SK-MEL-5 (cell line): Measurements from ENCODE around the gene BPIFA2. TPM values are rescaled to one million over a fixed set of nuclear protein-coding genes. Genes with fewer than 3 reads are reported as not detected.

Source experiments
- total RNA-seq: library from RNA; depleted of rRNA; stranded (reverse); fragments of >200 nt; shearing (Covaris generic); gene quantifications from 2 replicates; pipeline ENCODE4 v1.2.3, GENCODE V29; 2014; rRNA removed

The BPIFA2 gene
- total RNA-seq, 1 experiment from 2014 or later, result not detected

Other genes with a start within 250 kb of the BPIFA2 start
- gene SUN5, start 163.7 kb upstream of the BPIFA2 start, total RNA-seq, result not detected in 2 replicates
- gene BPIFB2, start 160.5 kb upstream of the BPIFA2 start, total RNA-seq, result not detected in 2 replicates
- not detected in 2 replicates for gene BPIFB6, start 136.5 kb upstream of the BPIFA2 start, total RNA-seq
- not detected in 2 replicates for gene BPIFB3, start 114.3 kb upstream of the BPIFA2 start, total RNA-seq
- not detected in 2 replicates for gene BPIFB4, start 88.5 kb upstream of the BPIFA2 start, total RNA-seq
- not detected in 2 replicates for gene BPIFA3, start 49.2 kb downstream of the BPIFA2 start, total RNA-seq
- not detected in 2 replicates for gene BPIFA1, start 67.8 kb downstream of the BPIFA2 start, total RNA-seq
- gene BPIFB1, start 115.1 kb downstream of the BPIFA2 start, total RNA-seq, result not detected in 2 replicates
- 31.4 and 38.1 TPM in 2 replicates for gene CDK5RAP1, start 233.4 kb downstream of the BPIFA2 start, total RNA-seq